ENCODE results near the gene CIPC. TPM values are rescaled to one million over a fixed set of nuclear protein-coding genes. Genes with fewer than 3 reads are reported as not detected.

Gene CIPC
- total RNA-seq, 1 experiment from 2014 or later = 26.6 TPM

GRCh38 chr14:77125281-77125801 lies 27.3 kb downstream of the CIPC start:
- ChIA-PET POLR2A (ENCODE audit: unreplicated experiment) (no interaction called here), CTCF (no interaction called here)
- intact Hi-C loops (cut with micrococcal nuclease) = no loop called here
- BruUV-seq (replicated peaks) = no TSS peak
- H3K9me2 ChIP-seq (replicated peaks; ENCODE audit: low read length) = no peaks in the 10 kb centered on the region
- no peak overlapping the region for H3K4me3 ChIP-seq (ENCODE audit: low read length)
- ATAC-seq (no peak), DNase-seq (no peak)
- no peak overlapping the region for H3K4me2 ChIP-seq (ENCODE audit: low read length)
- H4K20me1 ChIP-seq (ENCODE audit: low read length) = no peaks in the 10 kb centered on the region
- no peaks in the 10 kb centered on the region for H3K36me3 ChIP-seq (ENCODE audit: low read depth, low read length)
- H2AFZ ChIP-seq (ENCODE audit: low read length) = no peak overlapping the region
- no peak overlapping the region for H3K27ac ChIP-seq (ENCODE audit: low read length)
- H3K9me3 ChIP-seq (ENCODE audit: low read length) = no peaks in the 10 kb centered on the region
- H3K27me3 ChIP-seq (ENCODE audit: low read length) = no peaks in the 10 kb centered on the region
- H3K4me1 ChIP-seq (ENCODE audit: insufficient read depth, low read length) = peaks cover 28% of the 10 kb centered on the region
- TF ChIP-seq EZH2 (IDR thresholded peaks at IDR 0.05; ENCODE audit: low read length, unreplicated experiment) = no peak
- TF ChIP-seq, protein P1, sequence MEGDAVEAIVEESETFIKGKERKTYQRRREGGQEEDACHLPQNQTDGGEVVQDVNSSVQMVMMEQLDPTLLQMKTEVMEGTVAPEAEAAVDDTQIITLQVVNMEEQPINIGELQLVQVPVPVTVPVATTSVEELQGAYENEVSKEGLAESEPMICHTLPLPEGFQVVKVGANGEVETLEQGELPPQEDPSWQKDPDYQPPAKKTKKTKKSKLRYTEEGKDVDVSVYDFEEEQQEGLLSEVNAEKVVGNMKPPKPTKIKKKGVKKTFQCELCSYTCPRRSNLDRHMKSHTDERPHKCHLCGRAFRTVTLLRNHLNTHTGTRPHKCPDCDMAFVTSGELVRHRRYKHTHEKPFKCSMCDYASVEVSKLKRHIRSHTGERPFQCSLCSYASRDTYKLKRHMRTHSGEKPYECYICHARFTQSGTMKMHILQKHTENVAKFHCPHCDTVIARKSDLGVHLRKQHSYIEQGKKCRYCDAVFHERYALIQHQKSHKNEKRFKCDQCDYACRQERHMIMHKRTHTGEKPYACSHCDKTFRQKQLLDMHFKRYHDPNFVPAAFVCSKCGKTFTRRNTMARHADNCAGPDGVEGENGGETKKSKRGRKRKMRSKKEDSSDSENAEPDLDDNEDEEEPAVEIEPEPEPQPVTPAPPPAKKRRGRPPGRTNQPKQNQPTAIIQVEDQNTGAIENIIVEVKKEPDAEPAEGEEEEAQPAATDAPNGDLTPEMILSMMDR (conservative IDR thresholded peaks at IDR 0.05; ENCODE audit: low read depth, low read length) = no peak
- no peak for TF ChIP-seq EZH2phosphoT487 (IDR thresholded peaks at IDR 0.05; ENCODE audit: borderline replicate concordance, low read length)
- H3F3A ChIP-seq (ENCODE audit: low read length, unreplicated experiment) = no peaks in the 10 kb centered on the region
- H3K79me2 ChIP-seq (ENCODE audit: low read length) = no peaks in the 10 kb centered on the region
- no peak overlapping the region for H3K9ac ChIP-seq (ENCODE audit: low read length)

DNA sequence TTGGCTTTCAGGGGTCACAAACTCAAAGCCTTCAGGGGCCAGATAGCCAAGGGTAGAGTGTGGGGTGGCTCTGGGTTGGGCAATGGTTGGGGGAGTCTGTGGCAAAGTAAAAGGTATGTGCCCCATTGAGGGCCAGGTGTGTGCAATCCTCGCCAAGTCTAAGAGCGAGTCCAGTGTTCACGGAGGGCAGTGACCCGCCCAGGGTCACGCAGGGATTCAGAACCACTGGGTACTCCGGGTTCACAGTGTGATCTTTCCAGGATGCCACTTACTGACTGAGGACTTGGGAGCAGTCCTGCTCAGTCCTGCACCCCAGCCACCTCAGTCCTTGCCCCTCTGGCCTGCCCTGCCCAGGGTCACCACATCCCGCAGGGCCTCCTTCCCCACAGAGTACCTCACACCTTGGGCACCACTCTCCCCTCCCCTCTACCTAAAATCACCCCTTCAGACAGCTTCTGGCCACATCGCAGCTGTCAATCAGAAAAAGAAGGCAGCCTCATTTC lies 27.8 kb downstream of the CIPC start:
- Histone ChIP-seq H3K36me3 (ENCODE audit: low read depth, low read length) (no peaks in the 10 kb centered on the region), H3K79me2 (ENCODE audit: low read length) (no peaks in the 10 kb centered on the region), H3K4me3 (ENCODE audit: low read length) (no peak overlapping the region), H3K9me2 (replicated peaks; ENCODE audit: low read length) (no peaks in the 10 kb centered on the region), H3K27me3 (ENCODE audit: low read length) (no peaks in the 10 kb centered on the region), H3K9me3 (ENCODE audit: low read length) (no peaks in the 10 kb centered on the region), H3F3A (ENCODE audit: low read length, unreplicated experiment) (no peaks in the 10 kb centered on the region), H3K27ac (ENCODE audit: low read length) (no peak overlapping the region), H4K20me1 (ENCODE audit: low read length) (no peaks in the 10 kb centered on the region), H3K4me2 (ENCODE audit: low read length) (no peak overlapping the region), H3K9ac (ENCODE audit: low read length) (no peak overlapping the region), H2AFZ (ENCODE audit: low read length) (no peak overlapping the region), H3K4me1 (ENCODE audit: insufficient read depth, low read length) (peaks cover 28% of the 10 kb centered on the region)
- ChIA-PET CTCF (no interaction called here), POLR2A (ENCODE audit: unreplicated experiment) (no interaction called here)
- BruUV-seq (replicated peaks) = no TSS peak
- ATAC-seq (no peak), DNase-seq (no peak)
- TF ChIP-seq, protein P1 (conservative IDR thresholded peaks at IDR 0.05; ENCODE audit: low read depth, low read length) = no peak
- no peak for TF ChIP-seq EZH2 (IDR thresholded peaks at IDR 0.05; ENCODE audit: low read length, unreplicated experiment)
- no peak for TF ChIP-seq EZH2phosphoT487 (IDR thresholded peaks at IDR 0.05; ENCODE audit: borderline replicate concordance, low read length)
- intact Hi-C loops (cut with micrococcal nuclease) = no loop called here

GRCh38 chr14:77126461-77126990 lies 28.5 kb downstream of the CIPC start:
- Histone ChIP-seq H3K9ac (ENCODE audit: low read length) (no peak overlapping the region), H3K4me3 (ENCODE audit: low read length) (no peak overlapping the region), H3F3A (ENCODE audit: low read length, unreplicated experiment) (no peaks in the 10 kb centered on the region), H3K4me1 (ENCODE audit: insufficient read depth, low read length) (peaks cover 28% of the 10 kb centered on the region), H4K20me1 (ENCODE audit: low read length) (no peaks in the 10 kb centered on the region), H3K27ac (ENCODE audit: low read length) (no peak overlapping the region), H3K36me3 (ENCODE audit: low read depth, low read length) (no peaks in the 10 kb centered on the region), H3K4me2 (ENCODE audit: low read length) (no peak overlapping the region), H3K79me2 (ENCODE audit: low read length) (no peaks in the 10 kb centered on the region), H3K9me3 (ENCODE audit: low read length) (no peaks in the 10 kb centered on the region), H2AFZ (ENCODE audit: low read length) (no peak overlapping the region), H3K27me3 (ENCODE audit: low read length) (no peaks in the 10 kb centered on the region), H3K9me2 (replicated peaks; ENCODE audit: low read length) (no peaks in the 10 kb centered on the region)
- DNase-seq (no peak), ATAC-seq (no peak)
- POLR2A ChIA-PET (ENCODE audit: unreplicated experiment) = interaction anchor here (0.5 kb wide), 1 partner anchor 28 kb away, joined by 3 read pairs; the partner anchor contains the start of gene CIPC
- CTCF ChIA-PET = no interaction called here
- TF ChIP-seq EZH2 (IDR thresholded peaks at IDR 0.05; ENCODE audit: low read length, unreplicated experiment) = no peak
- TF ChIP-seq, protein P1 (conservative IDR thresholded peaks at IDR 0.05; ENCODE audit: low read depth, low read length) = no peak
- no peak for TF ChIP-seq EZH2phosphoT487 (IDR thresholded peaks at IDR 0.05; ENCODE audit: borderline replicate concordance, low read length)
- intact Hi-C loops (cut with micrococcal nuclease) = no loop called here
- no TSS peak for BruUV-seq (replicated peaks)
